ENCODE data around the gene CPEB3.
"Not testable (repeated sequence)": the region's sequence is repeated elsewhere in the genome, so short reads cannot be mapped to it uniquely, and the experiment has no call there.

Gene CPEB3

GRCh38 chr10:92119340-92119739, 171.5 kb downstream of the CPEB3 start:
- H3K4me3 ChIP-seq (ENCODE audit: low read length) = no peak overlapping the region
- H3K36me3 ChIP-seq (ENCODE audit: insufficient read depth, low read length) = no peaks in the 10 kb centered on the region
- H3K27ac ChIP-seq (ENCODE audit: low read depth, low read length) = no peak overlapping the region
- H3K27me3 ChIP-seq (ENCODE audit: insufficient read depth, low read length) = no peaks in the 10 kb centered on the region
- H3K9ac ChIP-seq (ENCODE audit: low read depth, low read length) = no peak overlapping the region
- no peaks in the 10 kb centered on the region for H3K9me3 ChIP-seq (ENCODE audit: insufficient read depth, low read depth, low read length)
- no peaks in the 10 kb centered on the region for H3K4me1 ChIP-seq (ENCODE audit: insufficient read depth, low read length)

- not testable (repeated sequence) for H3K9ac ChIP-seq (ENCODE audit: low read depth, low read length); H3K4me3 ChIP-seq (ENCODE audit: low read length); H3K36me3 ChIP-seq (ENCODE audit: insufficient read depth, low read length); H3K9me3 ChIP-seq (ENCODE audit: insufficient read depth, low read depth, low read length); H3K4me1 ChIP-seq (ENCODE audit: insufficient read depth, low read length); H3K27me3 ChIP-seq (ENCODE audit: insufficient read depth, low read length); H3K27ac ChIP-seq (ENCODE audit: low read depth, low read length)
- WGBS = 95% methylated on average over 28 of the region's 30 CpGs
These were observed 176.0 kb downstream of the CPEB3 start for GRCh38 chr10:92114917-92115316.

GRCh38 chr10:92113911-92114600, 176.8 kb downstream of the CPEB3 start:
- Histone ChIP-seq H3K9ac (ENCODE audit: low read depth, low read length) (no peak overlapping the region), H3K9me3 (ENCODE audit: insufficient read depth, low read depth, low read length) (no peaks in the 10 kb centered on the region), H3K4me1 (ENCODE audit: insufficient read depth, low read length) (no peaks in the 10 kb centered on the region), H3K36me3 (ENCODE audit: insufficient read depth, low read length) (no peaks in the 10 kb centered on the region), H3K4me3 (ENCODE audit: low read length) (no peak overlapping the region), H3K27me3 (ENCODE audit: insufficient read depth, low read length) (no peaks in the 10 kb centered on the region), H3K27ac (ENCODE audit: low read depth, low read length) (no peak overlapping the region)
- WGBS = 92% methylated on average over 4 of the region's 4 CpGs

GRCh38 chr10:92112462-92112861, 178.4 kb downstream of the CPEB3 start:
- H3K4me3 ChIP-seq (ENCODE audit: low read length) = no peak overlapping the region
- H3K27ac ChIP-seq (ENCODE audit: low read depth, low read length) = no peak overlapping the region
- no peaks in the 10 kb centered on the region for H3K27me3 ChIP-seq (ENCODE audit: insufficient read depth, low read length)
- no peaks in the 10 kb centered on the region for H3K4me1 ChIP-seq (ENCODE audit: insufficient read depth, low read length)
- 85% methylated on average over 1 of the region's 1 CpG for WGBS
- H3K9ac ChIP-seq (ENCODE audit: low read depth, low read length) = no peak overlapping the region
- no peaks in the 10 kb centered on the region for H3K9me3 ChIP-seq (ENCODE audit: insufficient read depth, low read depth, low read length)
- H3K36me3 ChIP-seq (ENCODE audit: insufficient read depth, low read length) = no peaks in the 10 kb centered on the region

GRCh38 chr10:92111336-92111939, 179.4 kb downstream of the CPEB3 start:
- Histone ChIP-seq H3K9me3 (ENCODE audit: insufficient read depth, low read depth, low read length) (no peaks in the 10 kb centered on the region), H3K36me3 (ENCODE audit: insufficient read depth, low read length) (no peaks in the 10 kb centered on the region), H3K4me1 (ENCODE audit: insufficient read depth, low read length) (no peaks in the 10 kb centered on the region), H3K4me3 (ENCODE audit: low read length) (no peak overlapping the region), H3K9ac (ENCODE audit: low read depth, low read length) (no peak overlapping the region), H3K27me3 (ENCODE audit: insufficient read depth, low read length) (no peaks in the 10 kb centered on the region), H3K27ac (ENCODE audit: low read depth, low read length) (no peak overlapping the region)

GRCh38 chr10:92110039-92110794, 180.7 kb downstream of the CPEB3 start:
- no peak overlapping the region for H3K9ac ChIP-seq (ENCODE audit: low read depth, low read length)
- H3K9me3 ChIP-seq (ENCODE audit: insufficient read depth, low read depth, low read length) = no peaks in the 10 kb centered on the region
- H3K4me3 ChIP-seq (ENCODE audit: low read length) = no peak overlapping the region
- 94% methylated on average over 6 of the region's 6 CpGs for WGBS
- no peaks in the 10 kb centered on the region for H3K36me3 ChIP-seq (ENCODE audit: insufficient read depth, low read length)
- H3K27ac ChIP-seq (ENCODE audit: low read depth, low read length) = no peak overlapping the region
- H3K4me1 ChIP-seq (ENCODE audit: insufficient read depth, low read length) = no peaks in the 10 kb centered on the region
- H3K27me3 ChIP-seq (ENCODE audit: insufficient read depth, low read length) = no peaks in the 10 kb centered on the region

- no peak overlapping the region for H3K4me3 ChIP-seq (ENCODE audit: low read length)
- no peaks in the 10 kb centered on the region for H3K27me3 ChIP-seq (ENCODE audit: insufficient read depth, low read length)
- WGBS = 94% methylated on average over 2 of the region's 2 CpGs
- no peak overlapping the region for H3K9ac ChIP-seq (ENCODE audit: low read depth, low read length)
- no peak overlapping the region for H3K27ac ChIP-seq (ENCODE audit: low read depth, low read length)
- H3K9me3 ChIP-seq (ENCODE audit: insufficient read depth, low read depth, low read length) = no peaks in the 10 kb centered on the region
- no peaks in the 10 kb centered on the region for H3K36me3 ChIP-seq (ENCODE audit: insufficient read depth, low read length)
- H3K4me1 ChIP-seq (ENCODE audit: insufficient read depth, low read length) = no peaks in the 10 kb centered on the region
These were observed 182.1 kb downstream of the CPEB3 start for GRCh38 chr10:92108747-92109146.

- Histone ChIP-seq H3K4me1 (ENCODE audit: insufficient read depth, low read length) (no peaks in the 10 kb centered on the region), H3K27me3 (ENCODE audit: insufficient read depth, low read length) (no peaks in the 10 kb centered on the region), H3K36me3 (ENCODE audit: insufficient read depth, low read length) (no peaks in the 10 kb centered on the region), H3K27ac (ENCODE audit: low read depth, low read length) (no peak overlapping the region), H3K9me3 (ENCODE audit: insufficient read depth, low read depth, low read length) (no peaks in the 10 kb centered on the region), H3K9ac (ENCODE audit: low read depth, low read length) (no peak overlapping the region), H3K4me3 (ENCODE audit: low read length) (no peak overlapping the region)
These were observed 182.8 kb downstream of the CPEB3 start for GRCh38 chr10:92108120-92108519.

- Histone ChIP-seq H3K36me3 (ENCODE audit: insufficient read depth, low read length) (no peaks in the 10 kb centered on the region), H3K9me3 (ENCODE audit: insufficient read depth, low read depth, low read length) (no peaks in the 10 kb centered on the region), H3K4me1 (ENCODE audit: insufficient read depth, low read length) (peaks cover 5% of the 10 kb centered on the region; the same call in 1 of the 2 replicates), H3K27me3 (ENCODE audit: insufficient read depth, low read length) (no peaks in the 10 kb centered on the region), H3K27ac (ENCODE audit: low read depth, low read length) (no peak overlapping the region), H3K9ac (ENCODE audit: low read depth, low read length) (no peak overlapping the region), H3K4me3 (ENCODE audit: low read length) (no peak overlapping the region)
- 93% methylated on average over 1 of the region's 2 CpGs for WGBS
These were observed 187.3 kb downstream of the CPEB3 start for GRCh38 chr10:92103376-92104090.

GRCh38 chr10:92102601-92103213, 188.2 kb downstream of the CPEB3 start:
- Histone ChIP-seq H3K4me1 (ENCODE audit: insufficient read depth, low read length) (peaks cover 5% of the 10 kb centered on the region; the same call in 1 of the 2 replicates), H3K9me3 (ENCODE audit: insufficient read depth, low read depth, low read length) (no peaks in the 10 kb centered on the region), H3K36me3 (ENCODE audit: insufficient read depth, low read length) (no peaks in the 10 kb centered on the region), H3K27me3 (ENCODE audit: insufficient read depth, low read length) (no peaks in the 10 kb centered on the region), H3K4me3 (ENCODE audit: low read length) (no peak overlapping the region), H3K27ac (ENCODE audit: low read depth, low read length) (no peak overlapping the region), H3K9ac (ENCODE audit: low read depth, low read length) (no peak overlapping the region)
- 92% methylated on average over 4 of the region's 4 CpGs for WGBS

- Histone ChIP-seq H3K36me3 (ENCODE audit: insufficient read depth, low read length) (no peaks in the 10 kb centered on the region), H3K4me1 (ENCODE audit: insufficient read depth, low read length) (peaks cover 22% of the 10 kb centered on the region), H3K27ac (ENCODE audit: low read depth, low read length) (no peak overlapping the region), H3K27me3 (ENCODE audit: insufficient read depth, low read length) (no peaks in the 10 kb centered on the region), H3K9me3 (ENCODE audit: insufficient read depth, low read depth, low read length) (no peaks in the 10 kb centered on the region), H3K4me3 (ENCODE audit: low read length) (no peak overlapping the region), H3K9ac (ENCODE audit: low read depth, low read length) (no peak overlapping the region)
- 85% methylated on average over 2 of the region's 2 CpGs for WGBS
These were observed 195.9 kb downstream of the CPEB3 start for GRCh38 chr10:92094960-92095359.

Measured in HUES64 (cell line).